GM23338 (cell line): ENCODE measurements around the gene ARFGEF2. TPM values are rescaled to one million over a fixed set of nuclear protein-coding genes. Genes with fewer than 3 reads are reported as not detected.

Experiments used
- ATAC-seq: fragments of 200-7000 bp; cut with Tn5 transposase; 3 replicates; pipeline ENCODE4 v1.9.1; 2020
- DNase-seq: peaks from one replicate; pipeline ENCODE4 v3.0.0-alpha.2; 2015; ENCODE audit warnings: low spot score
- H2AFZ ChIP-seq: fragments of 200-600 bp; sonication (generic); 2 replicates; pipeline ENCODE4 v1.8.0; 2016; ENCODE audit warnings: antibody characterized with exemption, mild to moderate bottlenecking, moderate library complexity
- H3F3A ChIP-seq: fragments of 200-600 bp; sonication (generic); replicated peaks from 2 replicates; pipeline ENCODE4 v1.8.0; 2017; ENCODE audit warnings: antibody characterized with exemption, mixed run types, low read depth
- H3K27ac ChIP-seq: fragments of 200-600 bp; sonication (generic); 2 replicates; pipeline ENCODE4 v1.6.1; 2016; ENCODE audit warnings: low read depth
- H3K27me3 ChIP-seq: fragments of 200-600 bp; sonication (generic); 2 replicates; pipeline ENCODE4 v1.8.0; 2016; ENCODE audit warnings: mild to moderate bottlenecking, mixed run types, moderate library complexity; ENCODE audit not compliant: insufficient read depth
- H3K36me3 ChIP-seq: fragments of 200-600 bp; sonication (generic); 2 replicates; pipeline ENCODE4 v1.8.0; 2016; ENCODE audit warnings: mild to moderate bottlenecking; ENCODE audit not compliant: insufficient read depth
- H3K4me1 ChIP-seq: fragments of 200-600 bp; sonication (generic); 2 replicates; pipeline ENCODE4 v1.8.0; 2016; ENCODE audit warnings: mild to moderate bottlenecking, moderate library complexity; ENCODE audit not compliant: insufficient read depth
- H3K4me2 ChIP-seq: fragments of 200-600 bp; sonication (generic); 2 replicates; pipeline ENCODE4 v1.7.1; 2017; ENCODE audit warnings: mixed run types
- H3K4me3 ChIP-seq: fragments of 200-600 bp; sonication (generic); 2 replicates; pipeline ENCODE4 v1.6.1; 2016; ENCODE audit warnings: mixed run types
- H3K79me2 ChIP-seq: fragments of 200-600 bp; sonication (generic); replicated peaks from 2 replicates; pipeline ENCODE4 v1.8.0; 2017; ENCODE audit warnings: mild to moderate bottlenecking; ENCODE audit not compliant: insufficient read depth
- H3K9me2 ChIP-seq: fragments of 200-600 bp; sonication (generic); 2 replicates; pipeline ENCODE4 v1.8.0; 2017; ENCODE audit not compliant: insufficient read depth
- H4K20me1 ChIP-seq: fragments of 200-600 bp; sonication (generic); replicated peaks from 2 replicates; pipeline ENCODE4 v1.8.0; 2017; ENCODE audit warnings: mild to moderate bottlenecking; ENCODE audit not compliant: insufficient read depth
- H3K27ac Mint-ChIP-seq: 2 replicates; pipeline ENCODE4 v1.8.0; 2020; ENCODE audit warnings: inconsistent platforms, mild to moderate bottlenecking, moderate library complexity, mixed read lengths
- H3K27me3 Mint-ChIP-seq: 3 replicates; pipeline ENCODE4 v1.8.0; 2022; ENCODE audit warnings: low read depth, mild to moderate bottlenecking, moderate library complexity, mixed read lengths, inconsistent platforms; ENCODE audit not compliant: insufficient read depth, poor library complexity
- H3K36me3 Mint-ChIP-seq: 3 replicates; pipeline ENCODE4 v1.8.0; 2021; ENCODE audit warnings: low read depth, mild to moderate bottlenecking, inconsistent platforms, moderate library complexity, mixed read lengths
- H3K4me1 Mint-ChIP-seq: 3 replicates; pipeline ENCODE4 v1.8.0; 2020; ENCODE audit warnings: mild to moderate bottlenecking, inconsistent platforms, mixed read lengths
- H3K4me3 Mint-ChIP-seq: 3 replicates; pipeline ENCODE4 v1.8.0; 2021; ENCODE audit warnings: moderate library complexity, mild to moderate bottlenecking, inconsistent platforms, mixed read lengths
- H3K9me3 Mint-ChIP-seq: 3 replicates; pipeline ENCODE4 v1.8.0; 2020; ENCODE audit warnings: moderate library complexity, mild to moderate bottlenecking, inconsistent platforms, mixed read lengths
- CREB1 ChIP-seq: fragments of 250-450 bp; sonication (Bioruptor Pico); IDR thresholded peaks from 2 replicates; pipeline ENCODE4 v1.5.0; 2020; ENCODE audit warnings: low read depth, mild to moderate bottlenecking, moderate library complexity
- CTCF ChIP-seq, 2 experiments: fragments of 200-600 bp in 1 of 2; sonication (generic) in 1 of 2; conservative IDR thresholded peaks; 2 replicates each; pipeline versions ENCODE4 v1.5.1 to v1.6.1; 2016 to 2017; ENCODE audit warnings: antibody characterized with exemption in 2 of 2, low read depth in 2 of 2, mild to moderate bottlenecking in 2 of 2, moderate library complexity in 1 of 2
- ETS1 ChIP-seq: IDR thresholded peaks from 2 replicates; pipeline ENCODE4 v1.6.1; 2016; ENCODE audit warnings: antibody characterized with exemption
- EZH2 ChIP-seq: fragments of 200-600 bp; sonication (generic); IDR thresholded peaks from one replicate; pipeline ENCODE4 v1.8.0; 2017; ENCODE audit warnings: antibody characterized with exemption, mild to moderate bottlenecking, low read depth; ENCODE audit not compliant: unreplicated experiment
- EZH2phosphoT487 ChIP-seq: fragments of 200-600 bp; sonication (generic); IDR thresholded peaks from one replicate; pipeline ENCODE4 v1.8.1; 2018; ENCODE audit warnings: antibody characterized with exemption; ENCODE audit not compliant: unreplicated experiment
- JUNB ChIP-seq: IDR thresholded peaks from one replicate; pipeline ENCODE4 v1.6.1; 2016; ENCODE audit warnings: antibody characterized with exemption; ENCODE audit not compliant: unreplicated experiment
- NANOG ChIP-seq: IDR thresholded peaks from 2 replicates; pipeline ENCODE4 v1.6.1; 2016; ENCODE audit warnings: antibody characterized with exemption, borderline replicate concordance
- POLR2AphosphoS5 ChIP-seq: IDR thresholded peaks from 2 replicates; pipeline ENCODE4 v1.6.1; 2016; ENCODE audit warnings: antibody characterized with exemption, low read depth
- STAT1 ChIP-seq: IDR thresholded peaks from one replicate; pipeline ENCODE4 v1.6.1; 2016; ENCODE audit warnings: antibody characterized with exemption; ENCODE audit not compliant: unreplicated experiment
- ZNF331 ChIP-seq: fragments of 250-450 bp; sonication (Bioruptor Pico); IDR thresholded peaks from 2 replicates; pipeline ENCODE4 v1.5.0; 2020; ENCODE audit warnings: low read depth, mild to moderate bottlenecking, moderate library complexity
- polyA plus RNA-seq: library from polyadenylated mRNA; unstranded; fragments of >200 nt; fragmentation: Nextera tagmentation; extraction: Ambion mirVana; gene quantifications from 2 replicates; pipeline ENCODE4 v1.2.1, GENCODE V29; 2016
- total RNA-seq: library from RNA; depleted of rRNA; stranded (reverse); fragments of >200 nt; shearing (Covaris generic); gene quantifications from 2 replicates; pipeline ENCODE4 v1.2.3, GENCODE V29; 2014

Gene ARFGEF2
- total and polyA plus RNA-seq, 2 experiments from 2014 or later = 7.2 to 25.5 TPM

- no peak for TF ChIP-seq EZH2phosphoT487
- no peak for TF ChIP-seq ZNF331 (CRISPR knock-in tag)
- peak; percentile 70 for TF ChIP-seq ETS1
- peak; percentile 41; the same call in 1 of the 2 replicates for TF ChIP-seq CREB1 (CRISPR knock-in tag)
Observed at GRCh38 chr20:49046087-49046900, 124.8 kb downstream of the ARFGEF2 start, which contains the start of gene CSE1L (continued).

- Histone ChIP-seq H4K20me1 (peaks cover 96% of the 10 kb centered on the region), H2AFZ (no peak overlapping the region), H3K9me2 (no peaks in the 10 kb centered on the region), H3F3A (no peaks in the 10 kb centered on the region), H3K4me2 (no peak overlapping the region; the same call in 1 of the 2 replicates), H3K79me2 (peaks cover 100% of the 10 kb centered on the region), H3K36me3 (peaks cover 35% of the 10 kb centered on the region; the same call in 1 of the 2 replicates), H3K27me3 (no peaks in the 10 kb centered on the region), H3K4me1 (peaks cover 48% of the 10 kb centered on the region), H3K4me3 (0 out of 2 replicates have a peak overlapping the region, but pooled peaks have one; percentile 1), H3K27ac (0 out of 2 replicates have a peak overlapping the region, but pooled peaks have one; percentile 2)
- Mint-ChIP-seq H3K4me1 (peaks cover 37% of the 10 kb centered on the region), H3K36me3 (peaks cover 69% of the 10 kb centered on the region), H3K4me3 (no peak overlapping the region), H3K9me3 (peaks cover 3% of the 10 kb centered on the region; the same call in 2 of the 3 replicates), H3K27ac (no peak overlapping the region; the same call in none of the 2 replicates), H3K27me3 (peaks cover 9% of the 10 kb centered on the region)
- no peak for DNase-seq
- TF ChIP-seq JUNB = no peak
- TF ChIP-seq CTCF (conservative IDR thresholded peaks at IDR 0.05; ENCODE audit: low read depth in 2 of 2) = no peak
- TF ChIP-seq EZH2 = no peak
- no peak for TF ChIP-seq ETS1
- TF ChIP-seq STAT1 = no peak
- no peak for TF ChIP-seq EZH2phosphoT487
- no peak for TF ChIP-seq POLR2AphosphoS5
- no peak for TF ChIP-seq ZNF331 (CRISPR knock-in tag)
- TF ChIP-seq CREB1 (CRISPR knock-in tag) = no peak
- TF ChIP-seq NANOG = no peak
- ATAC-seq = peak; percentile 26
Observed at GRCh38 chr20:49052334-49052733, 130.8 kb downstream of the ARFGEF2 start.
